ENCODE data around the gene VCL.

- TF ChIP-seq POLR2A (IDR thresholded peaks at IDR 0.05) (no peak), CTCF (IDR thresholded peaks at IDR 0.05) (no peak), EP300 (IDR thresholded peaks at IDR 0.05) (no peak), POLR2AphosphoS5 (IDR thresholded peaks at IDR 0.05) (no peak)
Measured at GRCh38 chr10:74092372-74092771, 94.5 kb downstream of the VCL start.
